ENCODE data around the gene TARBP2. TPM values are rescaled to one million over a fixed set of nuclear protein-coding genes. Genes with fewer than 3 reads are reported as not detected.

Gene TARBP2
- total RNA-seq, 1 donor from 2014 or later, result 32.4 TPM

GRCh38 chr12:53530920-53531319 lies 29.8 kb downstream of the TARBP2 start:
- H3K27me3 Mint-ChIP-seq (ENCODE audit: insufficient read depth, low read depth), result no peaks in the 10 kb centered on the region
- no peak overlapping the region for H3K27ac Mint-ChIP-seq
- no peak overlapping the region for H3K4me3 Mint-ChIP-seq
- no peaks in the 10 kb centered on the region for H4K20me1 ChIP-seq (ENCODE audit: low read depth)
- peaks cover 34% of the 10 kb centered on the region for H3K36me3 Mint-ChIP-seq
- no peaks in the 10 kb centered on the region for H3F3A ChIP-seq (ENCODE audit: low read depth)
- no peaks in the 10 kb centered on the region for H3K27me3 ChIP-seq
- TF ChIP-seq CTCF (IDR thresholded peaks at IDR 0.05) (no peak), EZH2 (IDR thresholded peaks at IDR 0.05) (no peak), EZH2phosphoT487 (IDR thresholded peaks at IDR 0.05) (no peak)
- no peaks in the 10 kb centered on the region for H3K9me3 ChIP-seq (ENCODE audit: low read depth)
- H3K4me3 ChIP-seq, result no peak overlapping the region
- no peak overlapping the region for H3K27ac ChIP-seq
- no peaks in the 10 kb centered on the region for H3K4me1 Mint-ChIP-seq
- peaks cover 11% of the 10 kb centered on the region for H3K36me3 ChIP-seq
- H3K4me2 ChIP-seq, result no peak overlapping the region
- DNase-seq (ENCODE audit: low spot score), result no peak
- no peaks in the 10 kb centered on the region for H3K79me2 ChIP-seq (ENCODE audit: low read depth)
- no peaks in the 10 kb centered on the region for H3K9me3 Mint-ChIP-seq
- no peak overlapping the region for H3K9ac ChIP-seq
- no peak overlapping the region for H2AFZ ChIP-seq (replicated peaks)
- no peaks in the 10 kb centered on the region for H3K4me1 ChIP-seq

DNA sequence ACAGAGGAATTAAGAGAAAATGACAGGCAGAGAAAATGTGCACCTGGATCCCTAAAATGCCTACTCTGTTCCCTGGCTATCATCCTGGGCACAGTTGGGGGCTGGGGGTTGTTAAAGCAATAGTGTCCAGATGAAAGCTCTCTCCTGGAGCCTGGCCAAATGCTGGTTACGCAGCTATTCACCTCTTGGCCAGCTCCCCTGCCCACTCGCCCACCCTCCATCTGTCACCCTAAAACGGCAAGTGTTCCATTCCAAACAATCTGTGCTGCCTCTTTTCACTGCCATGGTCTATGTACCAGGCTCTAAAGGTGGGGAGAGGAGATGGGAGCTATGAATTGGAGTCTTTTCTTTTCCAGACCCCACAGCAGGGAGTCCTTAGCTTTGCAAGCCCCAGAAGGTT lies 30.9 kb downstream of the TARBP2 start:
- Mint-ChIP-seq H3K27me3 (ENCODE audit: insufficient read depth, low read depth) (no peaks in the 10 kb centered on the region), H3K36me3 (peaks cover 32% of the 10 kb centered on the region), H3K4me1 (no peaks in the 10 kb centered on the region), H3K4me3 (no peak overlapping the region), H3K9me3 (no peaks in the 10 kb centered on the region), H3K27ac (no peak overlapping the region)
- TF ChIP-seq EZH2phosphoT487 (IDR thresholded peaks at IDR 0.05) (no peak), CTCF (IDR thresholded peaks at IDR 0.05) (no peak), EZH2 (IDR thresholded peaks at IDR 0.05) (no peak)
- no peak overlapping the region for H3K9ac ChIP-seq
- H3K79me2 ChIP-seq (ENCODE audit: low read depth), result no peaks in the 10 kb centered on the region
- H3K4me3 ChIP-seq, result no peak overlapping the region
- H3K9me3 ChIP-seq (ENCODE audit: low read depth), result no peaks in the 10 kb centered on the region
- H3F3A ChIP-seq (ENCODE audit: low read depth), result no peaks in the 10 kb centered on the region
- no peak for DNase-seq (ENCODE audit: low spot score)
- H4K20me1 ChIP-seq (ENCODE audit: low read depth), result no peaks in the 10 kb centered on the region
- no peaks in the 10 kb centered on the region for H3K4me1 ChIP-seq
- H3K27ac ChIP-seq, result no peak overlapping the region
- no peaks in the 10 kb centered on the region for H3K27me3 ChIP-seq
- no peak overlapping the region for H3K4me2 ChIP-seq
- no peak overlapping the region for H2AFZ ChIP-seq (replicated peaks)
- H3K36me3 ChIP-seq, result peaks cover 11% of the 10 kb centered on the region

DNA sequence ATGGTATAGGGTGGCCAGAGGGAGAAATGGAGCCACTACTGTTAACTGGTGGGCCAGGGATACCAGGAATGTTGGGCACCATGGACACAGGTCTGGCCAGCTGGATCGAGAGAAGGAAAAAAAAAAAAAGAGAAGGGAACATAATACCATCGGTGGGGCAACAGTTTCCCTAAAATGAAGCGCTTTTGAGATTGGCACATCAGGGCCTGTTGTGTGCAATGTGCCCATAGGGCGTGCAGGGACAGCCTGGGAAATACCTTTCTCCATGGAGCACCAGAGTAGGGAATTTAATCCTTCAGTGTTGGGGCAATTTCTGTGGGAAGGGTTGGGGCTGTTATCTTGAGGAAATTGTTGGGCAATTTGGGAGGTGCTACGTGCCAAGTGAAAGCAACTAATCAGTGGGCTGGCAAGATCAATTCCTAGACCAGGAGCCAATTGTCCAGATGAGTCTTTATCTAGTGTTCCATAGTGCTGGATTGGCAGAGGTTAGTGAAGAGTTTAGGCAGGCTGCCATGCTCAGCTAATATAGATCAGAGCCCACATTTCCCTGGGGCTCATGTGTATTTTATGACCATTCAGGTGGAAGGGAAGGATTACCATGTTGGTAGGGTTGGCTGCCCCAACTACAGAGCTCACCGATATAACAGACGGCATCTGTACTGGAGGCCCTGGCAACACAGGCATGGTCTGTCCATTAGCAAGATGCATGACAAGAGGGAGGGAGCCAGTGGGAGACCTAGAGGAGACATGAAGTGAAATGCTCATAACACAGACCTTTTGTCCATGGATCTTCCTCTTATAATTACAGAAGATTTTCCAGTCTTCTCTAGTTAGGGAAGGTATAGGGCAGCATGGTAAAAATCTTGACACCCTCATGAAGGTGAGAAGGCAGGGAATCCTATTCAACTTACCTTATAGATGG lies 31.7 kb downstream of the TARBP2 start:
- no peak for DNase-seq (ENCODE audit: low spot score)
- no peaks in the 10 kb centered on the region for H3F3A ChIP-seq (ENCODE audit: low read depth)
- no peak overlapping the region for H3K4me3 Mint-ChIP-seq
- no peaks in the 10 kb centered on the region for H4K20me1 ChIP-seq (ENCODE audit: low read depth)
- no peaks in the 10 kb centered on the region for H3K79me2 ChIP-seq (ENCODE audit: low read depth)
- peaks cover 37% of the 10 kb centered on the region for H3K36me3 Mint-ChIP-seq
- no peak overlapping the region for H3K4me2 ChIP-seq
- H3K9me3 ChIP-seq (ENCODE audit: low read depth), result no peaks in the 10 kb centered on the region
- no peak overlapping the region for H3K27ac ChIP-seq
- no peak for TF ChIP-seq CTCF (IDR thresholded peaks at IDR 0.05)
- TF ChIP-seq EZH2 (IDR thresholded peaks at IDR 0.05), result no peak
- TF ChIP-seq EZH2phosphoT487 (IDR thresholded peaks at IDR 0.05), result no peak
- H3K9me3 Mint-ChIP-seq, result no peaks in the 10 kb centered on the region
- no peak overlapping the region for H3K4me3 ChIP-seq
- H2AFZ ChIP-seq (replicated peaks), result no peak overlapping the region
- H3K36me3 ChIP-seq, result peaks cover 11% of the 10 kb centered on the region
- H3K27me3 Mint-ChIP-seq (ENCODE audit: insufficient read depth, low read depth), result no peaks in the 10 kb centered on the region
- H3K4me1 ChIP-seq, result no peaks in the 10 kb centered on the region
- H3K27me3 ChIP-seq, result no peaks in the 10 kb centered on the region
- no peaks in the 10 kb centered on the region for H3K4me1 Mint-ChIP-seq
- no peak overlapping the region for H3K27ac Mint-ChIP-seq
- no peak overlapping the region for H3K9ac ChIP-seq
